Measurements from ENCODE around the gene NUP43. TPM values are rescaled to one million over a fixed set of nuclear protein-coding genes. Genes with fewer than 3 reads are reported as not detected.

Gene NUP43
- total RNA-seq, 3 donors from 2014 or later (not counting 1 experiment from before 2014, with no cell fraction given), result 20.8 to 33.4 (median 23.5) TPM

- H3K9me3 Mint-ChIP-seq, result no peaks in the 10 kb centered on the region
- H3K4me3 ChIP-seq (ENCODE audit: low read length), result no peak overlapping the region
- intact Hi-C loops (cut with micrococcal nuclease), result no loop called here
- H3K4me1 Mint-ChIP-seq, result no peaks in the 10 kb centered on the region
- no peaks in the 10 kb centered on the region for H3K9me3 ChIP-seq (ENCODE audit: control insufficient read depth, insufficient read depth, low read length)
- TF ChIP-seq, protein P1, sequence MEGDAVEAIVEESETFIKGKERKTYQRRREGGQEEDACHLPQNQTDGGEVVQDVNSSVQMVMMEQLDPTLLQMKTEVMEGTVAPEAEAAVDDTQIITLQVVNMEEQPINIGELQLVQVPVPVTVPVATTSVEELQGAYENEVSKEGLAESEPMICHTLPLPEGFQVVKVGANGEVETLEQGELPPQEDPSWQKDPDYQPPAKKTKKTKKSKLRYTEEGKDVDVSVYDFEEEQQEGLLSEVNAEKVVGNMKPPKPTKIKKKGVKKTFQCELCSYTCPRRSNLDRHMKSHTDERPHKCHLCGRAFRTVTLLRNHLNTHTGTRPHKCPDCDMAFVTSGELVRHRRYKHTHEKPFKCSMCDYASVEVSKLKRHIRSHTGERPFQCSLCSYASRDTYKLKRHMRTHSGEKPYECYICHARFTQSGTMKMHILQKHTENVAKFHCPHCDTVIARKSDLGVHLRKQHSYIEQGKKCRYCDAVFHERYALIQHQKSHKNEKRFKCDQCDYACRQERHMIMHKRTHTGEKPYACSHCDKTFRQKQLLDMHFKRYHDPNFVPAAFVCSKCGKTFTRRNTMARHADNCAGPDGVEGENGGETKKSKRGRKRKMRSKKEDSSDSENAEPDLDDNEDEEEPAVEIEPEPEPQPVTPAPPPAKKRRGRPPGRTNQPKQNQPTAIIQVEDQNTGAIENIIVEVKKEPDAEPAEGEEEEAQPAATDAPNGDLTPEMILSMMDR (IDR thresholded peaks at IDR 0.05), result no peak
- H3K27me3 Mint-ChIP-seq (ENCODE audit: low read depth in 2 of 2), result no peaks in the 10 kb centered on the region
- WGBS (ENCODE audit: insufficient coverage), result no CpG with 5 or more reads among the region's 1 CpG
- H3K27ac ChIP-seq (ENCODE audit: low read length), result no peak overlapping the region
- DNase-seq (no peak), ATAC-seq (no peak)
- no peak overlapping the region for H3K27ac Mint-ChIP-seq
- H3K36me3 Mint-ChIP-seq, result no peaks in the 10 kb centered on the region
- no peaks in the 10 kb centered on the region for H3K4me1 ChIP-seq (ENCODE audit: control insufficient read depth, insufficient read depth, low read length)
- peaks cover 50% of the 10 kb centered on the region for H3K36me3 ChIP-seq (ENCODE audit: control insufficient read depth, insufficient read depth, low read length)
- H3K4me3 Mint-ChIP-seq, result no peak overlapping the region
- H3K27me3 ChIP-seq (ENCODE audit: control insufficient read depth, insufficient read depth, low read length), result no peaks in the 10 kb centered on the region
These were observed 11.4 kb downstream of the NUP43 start for GRCh38 chr6:149734915-149735314.

DNA sequence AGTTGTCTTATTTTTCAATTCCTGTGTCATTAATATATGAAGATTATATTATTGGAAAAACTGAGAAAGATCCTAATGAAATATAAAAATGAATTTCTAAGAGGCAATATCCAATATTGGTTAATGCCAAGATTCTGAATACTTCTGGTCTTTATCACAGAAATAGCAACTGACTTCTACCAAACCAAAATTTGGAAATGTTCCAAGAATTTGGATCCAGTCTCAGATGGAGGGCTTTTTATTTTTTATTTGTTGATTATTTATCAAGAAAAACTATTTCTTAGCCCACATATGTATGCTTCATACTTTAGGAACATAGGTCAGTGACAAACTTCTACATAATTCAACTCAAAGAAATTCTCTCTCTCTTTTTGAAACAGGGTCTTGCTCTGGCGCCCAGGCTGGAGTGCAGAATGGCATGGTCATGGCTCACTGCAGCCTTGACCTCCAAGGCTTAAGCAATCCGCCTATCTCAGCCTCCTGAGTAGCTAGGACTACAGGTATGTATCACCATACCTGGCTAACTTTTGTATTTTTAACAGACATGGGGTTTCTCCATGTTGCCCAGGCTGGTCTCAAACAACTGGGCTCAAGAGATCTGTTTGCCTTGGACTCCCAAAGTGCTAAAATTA, 13.1 kb downstream of the NUP43 start:
- 96% methylated on average over 2 of the region's 2 CpGs for WGBS (ENCODE audit: insufficient coverage)

DNA sequence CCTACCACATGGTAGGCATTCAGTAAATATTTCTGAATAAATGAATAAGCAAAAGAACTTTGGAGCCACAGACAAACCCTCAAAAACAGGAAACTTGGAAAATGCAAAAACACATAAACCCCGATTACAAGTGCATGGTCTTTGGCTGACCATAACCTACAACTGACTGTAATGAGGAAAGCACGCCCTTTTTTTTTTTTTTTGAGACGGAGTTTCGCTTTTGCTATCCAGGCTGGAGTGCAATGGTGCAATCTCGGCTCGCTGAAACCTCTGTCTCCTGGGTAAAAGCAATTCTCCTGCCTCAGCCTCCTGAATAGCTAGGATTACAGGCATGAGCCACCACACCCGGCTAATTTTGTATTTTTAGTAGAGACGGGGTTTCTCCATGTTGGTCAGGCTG, 16.5 kb downstream of the NUP43 start:
- Histone ChIP-seq H3K27me3 (ENCODE audit: control insufficient read depth, insufficient read depth, low read length) (no peaks in the 10 kb centered on the region), H3K4me1 (ENCODE audit: control insufficient read depth, insufficient read depth, low read length) (no peaks in the 10 kb centered on the region), H3K9me3 (ENCODE audit: control insufficient read depth, insufficient read depth, low read length) (no peaks in the 10 kb centered on the region), H3K27ac (ENCODE audit: low read length) (no peak overlapping the region), H3K36me3 (ENCODE audit: control insufficient read depth, insufficient read depth, low read length) (peaks cover 41% of the 10 kb centered on the region), H3K4me3 (ENCODE audit: low read length) (no peak overlapping the region)
- Mint-ChIP-seq H3K36me3 (peaks cover 7% of the 10 kb centered on the region), H3K4me1 (peaks cover 13% of the 10 kb centered on the region in 2 donors), H3K9me3 (no peaks in the 10 kb centered on the region), H3K27ac (no peak overlapping the region), H3K27me3 (ENCODE audit: low read depth in 2 of 2) (no peaks in the 10 kb centered on the region), H3K4me3 (no peak overlapping the region)
- intact Hi-C loops (cut with micrococcal nuclease), result no loop called here
- DNase-seq, result no peak
- TF ChIP-seq, protein P1 (IDR thresholded peaks at IDR 0.05), result no peak
- WGBS (ENCODE audit: insufficient coverage), result 88% methylated on average over 7 of the region's 8 CpGs
- ATAC-seq, result no peak

More for the DNA sequence above, 13.1 kb downstream of the NUP43 start:
- no peaks in the 10 kb centered on the region for H3K9me3 Mint-ChIP-seq
- peaks cover 48% of the 10 kb centered on the region for H3K36me3 ChIP-seq (ENCODE audit: control insufficient read depth, insufficient read depth, low read length)
- H3K36me3 Mint-ChIP-seq, result no peaks in the 10 kb centered on the region
- no peak overlapping the region for H3K4me3 Mint-ChIP-seq
- intact Hi-C loops (cut with micrococcal nuclease), result no loop called here
- DNase-seq (no peak), ATAC-seq (no peak)
- H3K4me3 ChIP-seq (ENCODE audit: low read length), result no peak overlapping the region
- H3K9me3 ChIP-seq (ENCODE audit: control insufficient read depth, insufficient read depth, low read length), result no peaks in the 10 kb centered on the region
- no peak overlapping the region for H3K27ac Mint-ChIP-seq
- no peak overlapping the region for H3K27ac ChIP-seq (ENCODE audit: low read length)
- H3K4me1 Mint-ChIP-seq, result peaks cover 8 to 9% of the 10 kb centered on the region in 2 donors
- H3K27me3 Mint-ChIP-seq (ENCODE audit: low read depth in 2 of 2), result no peaks in the 10 kb centered on the region
- TF ChIP-seq, protein P1 (IDR thresholded peaks at IDR 0.05), result no peak
- H3K4me1 ChIP-seq (ENCODE audit: control insufficient read depth, insufficient read depth, low read length), result no peaks in the 10 kb centered on the region
- H3K27me3 ChIP-seq (ENCODE audit: control insufficient read depth, insufficient read depth, low read length), result no peaks in the 10 kb centered on the region
